A549 treated with AZD2906 at 1 μM for 4 hours (cell line): ENCODE data around the gene MAT2A. TPM values are rescaled to one million over a fixed set of nuclear protein-coding genes. Genes with fewer than 3 reads are reported as not detected.

Experiments
- total RNA-seq: library from RNA; stranded (reverse); fragments of 200-300 nt; extraction: Qiagen RNA extraction; gene quantifications from 5 replicates; pipeline ENCODE4 v1.2.3, GENCODE V29; 2022

The MAT2A gene
- total RNA-seq, result 540 to 610 TPM (median 553 TPM) in 5 replicates

GRCh38 chr2:85538507-85539360, at the start of gene MAT2A:
Gene MAT2A, plus strand, starts transcription at chr2:85539168. Its CDS starts 120 bp downstream, at chr2:85539288.

DNA sequence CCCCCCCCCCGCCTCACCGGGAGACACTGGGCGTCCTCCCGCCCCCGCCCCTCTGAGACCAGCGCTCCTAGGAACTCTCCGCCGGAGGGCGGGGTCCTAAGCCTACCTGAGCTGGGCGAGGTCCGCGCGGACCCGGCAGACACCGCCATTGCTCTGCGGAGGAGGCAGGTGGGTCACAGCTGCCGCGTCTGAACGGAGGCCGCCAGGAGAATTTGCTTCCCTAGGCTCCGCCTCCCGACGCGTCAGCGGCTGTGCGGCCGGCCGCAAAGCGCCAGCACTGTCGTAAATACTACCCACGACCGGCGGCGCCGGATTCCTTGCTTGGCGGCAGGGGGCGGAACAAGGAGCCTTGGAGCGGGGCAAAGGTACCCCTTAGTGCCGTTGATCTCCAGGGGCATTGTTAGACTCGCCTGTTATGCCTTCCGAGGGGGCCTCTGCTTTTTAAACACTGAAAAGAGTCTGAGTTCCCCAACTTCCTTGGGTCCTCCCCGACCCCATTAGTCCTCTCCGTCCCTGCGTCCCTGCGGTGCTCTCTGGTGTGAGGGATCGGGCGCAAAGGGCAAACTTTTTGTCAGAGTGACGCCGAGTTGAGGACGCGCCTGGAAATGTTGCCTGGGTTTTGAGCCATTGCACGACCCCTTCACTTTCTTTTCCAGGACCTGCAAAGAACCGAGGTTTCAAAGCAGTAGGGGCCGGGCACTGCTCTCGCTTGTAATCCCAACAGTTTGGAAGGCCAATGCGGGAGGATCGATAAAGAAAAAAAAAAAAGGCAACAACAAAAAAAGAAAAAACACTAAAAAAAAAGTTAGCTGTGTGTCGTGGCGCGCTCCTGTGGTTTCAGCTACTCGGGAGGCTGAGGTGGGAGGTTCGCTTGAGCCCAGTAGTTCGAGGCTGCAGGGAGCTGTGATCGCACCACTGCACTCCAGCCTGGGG, 22.6 kb downstream of the MAT2A start, which contains the start of gene GGCX:
GGCX (minus strand) TSS at position 214 of the 933 bp plus-strand sequence; CDS start at position 149, 65 bp downstream.

DNA sequence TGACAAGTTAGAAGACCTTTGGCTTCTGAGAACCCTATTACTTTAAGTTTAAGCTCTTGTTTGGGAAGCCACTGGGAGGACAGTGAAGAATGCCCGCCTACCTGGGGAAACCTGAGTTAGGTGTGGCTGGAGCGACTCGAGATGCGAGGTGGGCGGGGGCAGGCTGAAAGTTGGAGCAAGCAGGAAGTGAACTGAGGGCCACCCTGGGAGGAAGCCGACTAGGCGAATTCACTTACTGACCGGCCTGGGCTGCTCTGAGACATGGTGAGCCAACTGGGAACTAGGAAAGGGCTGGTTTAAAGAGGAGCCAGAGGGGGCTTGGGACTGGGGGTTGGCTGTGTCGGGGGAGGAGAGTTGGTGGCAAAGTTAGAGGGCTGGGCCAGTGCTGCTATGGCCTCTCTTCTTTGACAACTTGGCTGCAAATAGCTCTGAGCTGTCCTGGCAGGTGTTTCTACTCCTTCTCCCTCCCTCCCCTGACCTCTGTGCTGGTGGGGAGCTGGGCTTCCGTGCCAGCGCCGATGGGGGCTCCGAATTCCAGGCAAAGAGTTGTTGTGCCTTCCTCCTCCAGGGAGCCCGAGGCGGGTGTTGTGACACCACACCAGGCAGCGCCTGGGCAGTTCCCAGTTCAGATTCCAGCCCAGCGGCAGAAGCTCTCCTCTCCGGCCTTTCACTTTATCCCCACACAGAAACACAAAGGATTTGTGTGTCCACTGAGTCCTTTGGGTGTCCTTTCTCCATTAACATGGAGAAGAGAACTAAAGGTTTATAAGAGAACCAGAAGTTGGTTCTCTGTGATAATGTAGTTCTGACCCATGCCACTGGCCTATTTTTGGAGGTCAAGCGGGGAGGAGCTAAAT, 38.6 kb downstream of the MAT2A start, which contains the start of gene VAMP8:
VAMP8 (plus strand) TSS at position 201 of the 857 bp plus-strand sequence; CDS start at position 262, 61 bp downstream.

GRCh38 chr2:85584354-85584856, 45.4 kb downstream of the MAT2A start, which contains the start of gene VAMP5:
Gene VAMP5, plus strand, starts transcription at chr2:85584431. Its CDS starts 60 bp downstream, at chr2:85584491.

Other genes with a start within 250 kb of the MAT2A start
- 84.4 to 110 TPM (median 95.0 TPM) in 5 replicates for gene TGOLN2, start 211.2 kb upstream of the MAT2A start, total RNA-seq
- 53.9 to 56.5 TPM (median 55.0 TPM) in 5 replicates for gene RETSAT, start 184.6 kb upstream of the MAT2A start, total RNA-seq
- 9.2 to 11.7 TPM (median 10.0 TPM) in 5 replicates for gene ELMOD3, start 184.4 kb upstream of the MAT2A start, total RNA-seq
- gene CAPG, start 128.8 kb upstream of the MAT2A start, total RNA-seq, result 91.3 to 121 TPM (median 106 TPM) in 5 replicates
- gene SH2D6, start 120.5 kb upstream of the MAT2A start, total RNA-seq, result 0.60 to 0.96 TPM (median 0.80 TPM) in 5 replicates
- gene GGCX, start 22.3 kb downstream of the MAT2A start, total RNA-seq, result 40.5 to 44.4 TPM (median 42.6 TPM) in 5 replicates
- 14.8 to 19.3 TPM (median 16.2 TPM) in 5 replicates for gene VAMP8, start 38.4 kb downstream of the MAT2A start, total RNA-seq
- 0.09 to 0.53 TPM (median 0.16 TPM) in 3 of 5 replicates, not detected in the others for gene VAMP5, start 45.3 kb downstream of the MAT2A start, total RNA-seq
- gene RNF181, start 56.6 kb downstream of the MAT2A start, total RNA-seq, result 169 to 199 TPM (median 193 TPM) in 5 replicates
- gene TMEM150A, start 63.5 kb downstream of the MAT2A start, total RNA-seq, result 12.3 to 17.2 TPM (median 16.1 TPM) in 5 replicates
- 19.6 to 28.7 TPM (median 26.5 TPM) in 5 replicates for gene C2orf68, start 72.9 kb downstream of the MAT2A start, total RNA-seq
- 68.0 to 79.7 TPM (median 72.8 TPM) in 5 replicates for gene USP39, start 77.0 kb downstream of the MAT2A start, total RNA-seq
- 0.10 to 0.25 TPM (median 0.12 TPM) in 5 replicates for gene SFTPB, start 129.0 kb downstream of the MAT2A start, total RNA-seq
- gene GNLY, start 155.2 kb downstream of the MAT2A start, total RNA-seq, result 0.20 to 0.45 TPM (median 0.35 TPM) in 4 of 5 replicates, not detected in the other
- 19.8 to 30.1 TPM (median 27.1 TPM) in 5 replicates for gene ATOH8, start 214.8 kb downstream of the MAT2A start, total RNA-seq